HL-60/S4 (cell line): ENCODE results near the gene PLA2G2E.
"Not testable (repeated sequence)": the region's sequence is repeated elsewhere in the genome, so short reads cannot be mapped to it uniquely, and the experiment has no call there.

ENCODE experiments used
- in situ Hi-C: fragments of 300-500 bp; cut with MboI; formaldehyde crosslinking; loops from 2 replicates; pipeline ENCODE4 v1.14.3; 2022; ENCODE audit warnings: low sequenced_read_pairs

Gene PLA2G2E

GRCh38 chr1:19889656-19890055 is 33.8 kb downstream of the PLA2G2E start:
- in situ Hi-C loops: no loop called here

GRCh38 chr1:19888112-19888511 is 35.3 kb downstream of the PLA2G2E start:
- in situ Hi-C loops: no loop called here

- in situ Hi-C loops: no loop called here
Observed at GRCh38 chr1:19885821-19886220, 37.6 kb downstream of the PLA2G2E start.

- in situ Hi-C loops: no loop called here
Observed at GRCh38 chr1:19884312-19884711, 39.1 kb downstream of the PLA2G2E start.

GRCh38 chr1:19882111-19883071 is 41.0 kb downstream of the PLA2G2E start, which contains the start of gene OTUD3:
OTUD3 (plus strand) TSS chr1:19882395; CDS start chr1:19882514, 119 bp downstream.
- in situ Hi-C loops: no loop called here

GRCh38 chr1:19880841-19881240 is 42.6 kb downstream of the PLA2G2E start:
- in situ Hi-C loops: not testable (repeated sequence)

GRCh38 chr1:19879661-19880060 is 43.8 kb downstream of the PLA2G2E start:
- in situ Hi-C loops: no loop called here

- in situ Hi-C loops: no loop called here
Observed at GRCh38 chr1:19879227-19879626, 44.2 kb downstream of the PLA2G2E start.

GRCh38 chr1:19878637-19878985 is 44.8 kb downstream of the PLA2G2E start:
- in situ Hi-C loops: no loop called here

GRCh38 chr1:19877821-19878636 is 45.4 kb downstream of the PLA2G2E start:
- in situ Hi-C loops: no loop called here

- in situ Hi-C loops: no loop called here
Observed at GRCh38 chr1:19877181-19877750, 46.2 kb downstream of the PLA2G2E start.

- in situ Hi-C loops: no loop called here
Observed at GRCh38 chr1:19872190-19872589, 51.2 kb downstream of the PLA2G2E start.
